ENCODE results near the gene FAM217B.
"Not testable (repeated sequence)": the region's sequence is repeated elsewhere in the genome, so short reads cannot be mapped to it uniquely, and the experiment has no call there.

Gene FAM217B

GRCh38 chr20:59939052-59939878 lies 924 bp upstream of the FAM217B start:
- DNase-seq (ENCODE audit: low spot score) = no peak

GRCh38 chr20:59939879-59940128 lies 385 bp upstream of the FAM217B start:
- DNase-seq (ENCODE audit: low spot score) = peak; percentile 53

DNA sequence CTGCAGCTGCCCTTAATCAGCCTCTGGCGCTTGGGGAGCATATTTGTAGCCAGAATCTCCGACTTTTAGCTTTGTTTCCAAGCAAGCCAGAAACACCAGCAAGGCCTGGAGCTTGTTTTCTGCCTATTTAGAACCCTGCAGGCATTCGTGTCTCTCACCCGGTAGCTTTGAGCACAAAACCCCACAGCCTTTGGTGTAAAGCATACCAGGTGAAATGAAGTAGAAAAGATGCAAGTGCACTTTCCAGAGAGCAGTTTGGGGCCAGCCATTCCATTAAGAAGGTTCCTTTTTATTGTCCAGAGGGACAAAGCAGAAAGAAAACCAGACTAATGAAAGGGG lies 736 bp downstream of the FAM217B start:
- no peak for DNase-seq (ENCODE audit: low spot score)

- DNase-seq (ENCODE audit: low spot score) = no peak
These were observed 2.1 kb downstream of the FAM217B start for GRCh38 chr20:59942245-59942644.

DNA sequence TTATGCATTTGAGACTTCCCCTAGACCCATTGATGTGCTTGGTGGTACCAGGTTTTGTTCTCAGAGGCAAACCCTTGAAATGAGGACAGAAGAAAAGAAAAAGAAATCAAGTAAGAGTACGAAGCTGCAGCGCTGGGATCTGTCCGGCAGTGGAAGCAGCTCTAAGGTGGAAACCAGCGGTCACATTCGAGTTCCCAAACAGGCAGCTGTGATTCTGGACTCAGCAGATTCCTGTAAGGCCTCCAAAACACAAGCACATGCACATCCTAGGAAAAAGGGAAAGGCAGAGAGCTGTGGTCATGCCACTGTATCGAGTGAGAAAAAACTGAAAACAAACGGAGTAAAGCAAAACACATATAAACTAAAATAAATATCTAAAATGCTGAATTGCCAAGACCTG lies 4.5 kb downstream of the FAM217B start:
- DNase-seq (ENCODE audit: low spot score) = no peak

DNA sequence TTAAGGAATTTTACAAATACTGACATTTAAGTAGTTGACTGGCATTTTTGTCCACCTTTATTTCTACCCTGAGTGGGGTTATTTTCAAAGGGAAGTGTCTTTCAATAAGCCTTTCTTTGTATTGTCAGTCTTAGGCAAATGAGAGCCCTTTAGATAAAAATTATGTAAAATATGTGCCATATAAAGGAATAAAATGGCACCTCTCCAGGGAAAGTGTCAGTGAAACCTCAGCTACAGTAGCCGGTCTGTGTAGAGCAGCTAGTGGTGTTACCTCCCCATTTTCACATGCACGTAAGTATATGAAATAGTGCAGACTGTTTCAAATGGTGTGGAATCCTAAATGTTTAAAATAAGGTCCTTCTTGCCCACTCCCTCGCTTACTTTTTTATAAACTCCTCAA lies 5.0 kb downstream of the FAM217B start:
- no peak for DNase-seq (ENCODE audit: low spot score)

DNA sequence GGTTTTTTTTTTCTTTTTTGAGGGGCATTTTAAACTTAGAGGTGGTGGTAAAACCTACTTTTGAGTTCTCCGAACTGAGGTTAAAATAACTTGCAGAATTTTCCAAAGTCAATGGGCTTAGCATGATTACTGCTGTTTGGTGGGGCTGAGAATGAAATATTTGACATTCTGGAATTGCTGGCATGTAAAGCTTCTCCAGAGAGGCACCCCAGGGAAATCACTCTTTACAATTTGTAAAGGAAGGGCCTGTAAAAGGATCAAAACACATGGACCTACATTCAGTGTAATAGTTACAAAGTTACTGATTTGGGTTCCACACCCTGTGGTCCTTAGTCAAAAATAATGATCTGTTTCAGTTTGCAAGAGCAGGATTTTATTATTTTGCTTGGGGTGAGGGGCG lies 5.5 kb downstream of the FAM217B start:
- no peak for DNase-seq (ENCODE audit: low spot score)

DNA sequence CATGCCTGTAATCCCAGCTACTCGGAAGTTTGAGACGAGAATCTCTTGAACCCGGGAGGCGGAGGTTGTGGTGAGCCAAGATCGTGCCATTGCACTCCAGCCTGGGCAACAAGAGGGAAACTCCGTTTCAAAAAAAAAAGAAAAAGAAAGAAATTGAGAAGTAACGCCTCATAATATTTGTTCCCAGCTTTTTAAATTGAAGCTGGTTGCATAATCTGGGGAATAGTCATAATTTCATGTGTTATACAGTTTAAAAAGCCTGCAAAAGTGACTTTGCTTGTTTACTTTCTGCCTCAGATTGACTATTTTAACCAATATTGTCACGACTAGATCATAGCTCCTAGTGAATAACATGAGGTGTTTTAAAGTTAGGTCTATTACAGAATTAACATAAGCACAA lies 7.2 kb downstream of the FAM217B start:
- no peak for DNase-seq (ENCODE audit: low spot score)

DNA sequence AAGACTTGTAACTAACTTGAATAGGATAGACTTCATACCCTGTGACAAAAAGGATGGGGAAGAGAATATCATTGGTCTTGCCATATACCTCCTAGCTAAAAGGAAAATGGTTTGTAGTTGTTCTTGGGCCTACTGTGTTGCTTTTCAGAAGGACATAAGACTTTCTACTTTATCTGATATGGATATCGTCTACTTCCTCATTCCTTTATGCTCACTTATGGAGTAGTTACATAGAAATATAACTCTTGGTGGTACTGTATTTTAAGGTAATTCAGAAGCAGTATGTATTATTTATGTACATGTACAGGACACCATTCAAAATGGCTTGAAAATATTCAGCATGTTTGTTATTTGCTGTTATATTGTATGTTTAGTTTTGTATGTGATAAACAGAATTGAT lies 8.0 kb downstream of the FAM217B start:
- no peak for DNase-seq (ENCODE audit: low spot score)

- no peak for DNase-seq (ENCODE audit: low spot score)
These were observed 8.9 kb downstream of the FAM217B start for GRCh38 chr20:59948828-59949720.

- DNase-seq (ENCODE audit: low spot score) = no peak
These were observed 9.7 kb downstream of the FAM217B start for GRCh38 chr20:59949911-59950310.

- no peak for DNase-seq (ENCODE audit: low spot score)
These were observed 14.5 kb downstream of the FAM217B start for GRCh38 chr20:59954718-59955117.

DNA sequence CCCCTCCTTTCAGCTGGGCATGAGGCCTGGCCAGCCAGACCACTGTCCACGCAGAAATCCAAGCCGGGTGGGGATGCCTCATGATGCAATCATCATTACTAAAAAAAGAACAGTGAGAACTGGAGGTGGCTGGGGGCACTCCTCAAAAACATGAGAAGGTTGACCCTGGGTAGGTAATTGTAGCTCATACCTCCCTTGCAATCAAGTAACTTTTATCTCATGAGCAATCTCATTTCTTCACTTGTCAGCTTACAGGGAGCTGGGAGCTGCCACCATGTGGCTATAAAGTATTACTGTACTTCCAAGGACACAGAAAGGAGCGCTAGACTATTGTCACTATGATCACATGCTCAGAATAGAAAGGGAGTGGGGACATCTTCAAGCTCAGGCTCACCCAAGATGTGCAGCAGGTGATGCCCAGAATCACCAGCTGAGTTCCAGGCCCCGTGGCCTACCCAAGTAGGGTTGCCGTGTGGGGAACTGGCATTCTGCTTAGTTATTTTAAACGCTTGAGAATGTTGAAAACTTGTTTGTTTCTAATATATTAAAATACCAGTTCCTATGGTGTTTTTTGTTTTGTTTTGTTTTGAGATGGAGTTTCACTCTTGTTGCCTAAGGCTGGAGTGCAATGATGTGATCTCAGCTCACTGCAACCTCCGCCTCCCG lies 15.1 kb downstream of the FAM217B start:
- DNase-seq (ENCODE audit: low spot score) = peak; percentile 59

GRCh38 chr20:59957568-59957967 lies 17.4 kb downstream of the FAM217B start:
- DNase-seq (ENCODE audit: low spot score) = not testable (repeated sequence)

DNA sequence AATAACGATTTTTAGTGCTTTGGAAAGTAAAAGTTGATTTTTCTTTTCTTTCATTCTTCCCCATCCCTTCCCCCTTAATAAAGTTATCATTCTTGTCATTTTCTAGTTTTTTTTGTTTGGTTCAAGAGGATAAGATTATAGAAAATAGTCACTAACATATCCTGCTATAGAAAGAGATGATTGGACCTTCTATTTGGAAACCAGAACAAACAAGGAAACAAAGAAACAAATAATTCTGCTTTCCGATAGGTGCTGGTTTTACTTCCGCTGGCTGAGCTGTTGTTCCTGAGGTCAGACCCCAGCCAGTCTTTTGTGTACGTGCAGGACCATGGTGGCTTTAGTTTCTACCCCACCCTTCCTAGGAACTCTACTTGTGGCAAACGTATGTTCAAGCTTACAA lies 17.9 kb downstream of the FAM217B start, which contains the start of gene CDH26:
CDH26 (plus strand) TSS at position 301 of the 400 bp plus-strand sequence. CDS start 304 bp downstream, outside the sequence.
- no peak for DNase-seq (ENCODE audit: low spot score)

DNA sequence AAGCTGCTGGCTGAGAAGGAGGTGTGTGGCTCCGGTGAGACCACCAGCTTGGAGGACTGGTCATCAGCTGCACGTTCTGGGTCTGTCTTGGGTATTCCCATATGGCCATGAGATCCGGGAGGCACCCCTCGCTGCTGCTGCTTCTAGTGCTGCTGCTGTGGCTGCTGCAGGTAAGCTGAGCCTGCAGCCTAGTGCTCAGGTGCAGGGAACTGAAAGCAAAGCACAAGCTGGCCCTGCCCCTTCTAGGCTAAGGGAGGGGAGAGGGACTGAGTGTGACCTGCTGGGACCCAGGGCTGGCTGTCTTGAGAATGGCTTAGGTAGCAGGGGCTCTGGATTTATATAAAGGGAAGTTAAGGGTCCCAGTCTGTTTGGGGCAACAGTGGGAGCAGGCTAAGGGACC lies 18.4 kb downstream of the FAM217B start:
- no peak for DNase-seq (ENCODE audit: low spot score)

DNA sequence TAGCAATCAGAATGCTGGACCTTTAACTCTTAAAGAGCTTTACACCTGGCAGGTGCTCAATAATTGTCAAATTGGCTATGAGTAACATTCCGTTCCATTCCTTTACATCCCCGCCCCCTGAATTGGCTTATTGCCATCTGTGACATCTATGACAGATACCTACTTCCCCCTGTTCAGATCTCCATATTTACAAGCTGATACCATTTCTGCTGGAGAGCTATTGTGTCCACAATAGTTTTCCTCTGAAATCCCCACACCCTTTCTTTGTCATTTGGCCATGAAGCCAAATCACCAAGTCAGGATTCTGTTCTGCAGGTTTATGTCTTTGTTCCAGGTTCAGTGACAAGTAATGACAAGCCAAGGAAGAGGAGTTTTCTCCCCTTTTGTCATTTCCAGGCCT lies 21.2 kb downstream of the FAM217B start:
- DNase-seq (ENCODE audit: low spot score) = no peak

- no peak for DNase-seq (ENCODE audit: low spot score)
These were observed 22.0 kb downstream of the FAM217B start for GRCh38 chr20:59962155-59962554.

DNA sequence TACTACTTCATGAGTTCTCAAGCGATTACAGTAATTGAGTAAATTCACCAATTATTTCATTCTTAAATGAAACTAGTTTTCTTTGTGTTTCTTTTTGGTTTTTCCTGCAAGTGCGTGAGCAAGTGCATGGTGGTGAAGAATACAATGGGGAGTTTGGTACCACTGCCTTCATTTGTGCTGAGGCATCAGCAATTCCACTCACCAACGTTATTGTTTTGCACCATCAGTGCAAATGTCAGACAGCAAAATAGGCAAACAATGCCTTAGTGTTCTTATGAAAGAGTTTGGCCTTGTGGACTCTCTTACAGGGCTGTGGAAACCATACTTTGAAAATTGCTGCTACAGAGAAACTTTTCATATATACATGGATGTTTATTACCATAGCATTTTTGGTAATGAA lies 26.2 kb downstream of the FAM217B start:
- DNase-seq (ENCODE audit: low spot score) = no peak

DNA sequence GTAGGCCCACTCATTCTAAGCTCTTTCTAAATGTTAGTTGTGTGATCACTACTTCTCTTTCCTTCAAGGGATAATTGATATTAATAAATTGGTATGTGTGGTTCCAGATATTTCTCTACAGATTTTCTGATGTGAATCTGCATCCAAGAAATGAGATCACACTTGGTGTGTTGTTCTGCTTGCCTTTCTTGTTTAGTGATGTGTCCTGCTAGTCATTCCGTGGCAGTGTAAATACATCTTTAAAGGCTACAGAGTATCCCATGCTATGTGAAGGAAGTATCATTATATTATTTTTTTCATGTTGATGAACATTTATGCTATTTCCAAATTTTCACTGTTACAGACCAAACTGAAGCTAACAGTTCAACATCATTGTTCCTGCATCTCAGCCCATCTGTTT lies 31.2 kb downstream of the FAM217B start:
- no peak for DNase-seq (ENCODE audit: low spot score)

DNA sequence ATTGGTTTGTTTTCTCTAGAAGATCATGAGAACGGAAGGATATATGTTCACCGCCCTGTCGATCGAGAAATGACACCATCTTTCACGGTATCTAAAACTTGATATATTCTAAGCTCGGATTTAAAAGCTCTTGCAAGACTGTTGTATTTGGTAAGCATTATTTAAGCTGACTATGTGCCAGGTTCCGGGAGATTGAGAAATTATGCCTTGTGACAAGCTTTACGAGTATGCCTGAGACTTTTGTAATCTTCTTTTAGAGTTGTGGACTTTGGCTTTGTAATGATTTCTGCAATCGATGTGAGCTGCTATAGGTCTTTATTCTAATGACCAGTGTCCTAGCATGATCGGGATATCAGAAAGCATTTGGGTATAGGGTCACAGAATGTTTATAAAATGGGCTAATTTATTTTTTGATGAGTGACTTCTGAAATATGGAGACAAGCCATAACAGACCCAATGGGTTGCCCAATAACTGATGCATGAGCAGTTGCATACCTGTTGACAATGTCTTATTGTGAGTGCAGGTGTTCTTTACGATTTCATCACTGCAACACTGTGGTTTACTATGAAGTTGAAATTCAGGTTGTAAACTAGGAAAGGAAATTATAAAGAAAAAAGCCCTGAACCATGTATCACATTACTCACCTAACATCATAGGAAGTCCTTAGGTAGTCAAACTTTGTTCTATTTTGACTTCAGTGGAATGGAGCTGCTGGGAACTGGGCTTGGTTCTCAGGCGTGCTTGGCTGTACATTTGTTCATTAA lies 32.0 kb downstream of the FAM217B start:
- DNase-seq (ENCODE audit: low spot score) = no peak

DNA sequence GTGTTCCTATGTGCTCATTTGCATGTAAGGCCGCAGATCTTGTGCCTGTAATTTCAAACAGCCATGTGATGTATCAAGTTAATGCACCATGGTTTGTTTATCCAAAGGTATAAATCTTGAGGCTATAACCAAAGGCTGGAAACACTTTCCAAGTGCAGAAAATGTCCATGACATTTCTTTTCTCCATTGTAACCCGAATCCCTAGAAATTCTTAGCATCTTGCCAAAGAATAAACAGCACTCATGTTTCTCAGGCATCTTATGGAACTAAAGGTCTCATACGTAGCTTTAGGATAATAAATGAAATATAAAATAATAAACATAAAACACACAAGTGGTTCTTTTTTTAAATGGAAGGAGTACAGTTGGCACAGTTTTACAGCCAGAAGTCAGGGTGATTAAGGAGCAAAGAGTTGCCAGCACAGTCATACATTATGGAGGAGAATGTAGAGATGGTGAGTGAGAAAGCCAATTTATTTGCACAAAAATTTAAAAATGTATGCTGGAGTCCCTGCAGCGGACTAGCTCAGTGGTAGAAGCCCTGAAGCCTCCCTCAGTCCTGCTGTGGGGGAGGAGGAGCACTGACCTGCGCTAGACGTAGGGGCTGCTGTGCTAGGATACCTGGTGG lies 36.1 kb downstream of the FAM217B start:
- no peak for DNase-seq (ENCODE audit: low spot score)
